H9 (cell line): Measurements from ENCODE around the gene TNPO2. TPM values are rescaled to one million over a fixed set of nuclear protein-coding genes. Genes with fewer than 3 reads are reported as not detected.

Source experiments
- DNase-seq: peaks from one replicate; pipeline ENCODE4 v3.0.0-alpha.2; 2017
- H2AFZ ChIP-seq: one replicate; pipeline ENCODE4 v1.6.1; 2013; ENCODE audit warnings: mild to moderate bottlenecking, low read length, control low read depth, moderate library complexity
- H2AK5ac ChIP-seq: 2 replicates; pipeline ENCODE4 v1.6.1; 2013; ENCODE audit warnings: low read length, control low read depth, mixed read lengths; ENCODE audit not compliant: insufficient read length
- H2BK120ac ChIP-seq: one replicate; pipeline ENCODE4 v1.6.1; 2013; ENCODE audit warnings: low read depth, mild to moderate bottlenecking, low read length, control low read depth, inconsistent platforms; ENCODE audit not compliant: poor library complexity, severe bottlenecking
- H2BK12ac ChIP-seq: 2 replicates; pipeline ENCODE4 v1.6.1; 2013; ENCODE audit warnings: low read length, control low read depth, mixed read lengths, low read depth; ENCODE audit not compliant: insufficient read length
- H2BK15ac ChIP-seq: 2 replicates; pipeline ENCODE4 v1.6.1; 2013; ENCODE audit warnings: low read depth, low read length, control low read depth
- H2BK20ac ChIP-seq: one replicate; pipeline ENCODE4 v1.6.1; 2013; ENCODE audit warnings: low read depth, mild to moderate bottlenecking, low read length, control low read depth, inconsistent platforms; ENCODE audit not compliant: poor library complexity, severe bottlenecking
- H2BK5ac ChIP-seq: 2 replicates; pipeline ENCODE4 v1.6.1; 2013; ENCODE audit warnings: low read length, control low read depth, mixed read lengths; ENCODE audit not compliant: insufficient read length
- H3K14ac ChIP-seq: 2 replicates; pipeline ENCODE4 v1.6.1; 2013; ENCODE audit warnings: low read length, control low read depth; ENCODE audit not compliant: insufficient read depth
- H3K18ac ChIP-seq: 2 replicates; pipeline ENCODE4 v1.6.1; 2013; ENCODE audit warnings: low read depth, mild to moderate bottlenecking, mixed read lengths, low read length, control low read depth; ENCODE audit not compliant: insufficient read length
- H3K23ac ChIP-seq: 2 replicates; pipeline ENCODE4 v1.6.1; 2013; ENCODE audit warnings: low read length, control low read depth, mixed read lengths, low read depth; ENCODE audit not compliant: insufficient read length
- H3K23me2 ChIP-seq: 2 replicates; pipeline ENCODE4 v1.6.1; 2013; ENCODE audit warnings: low read depth, mild to moderate bottlenecking, mixed read lengths, low read length, control low read depth; ENCODE audit not compliant: insufficient read length, poor library complexity, severe bottlenecking
- H3K27ac ChIP-seq: 2 replicates; pipeline ENCODE4 v1.5.1; 2013; ENCODE audit warnings: low read length, control low read depth, mixed read lengths, low read depth; ENCODE audit not compliant: insufficient read length
- H3K27me3 ChIP-seq: 2 replicates; pipeline ENCODE4 v1.6.1; 2013; ENCODE audit warnings: low read length, control low read depth, inconsistent platforms; ENCODE audit not compliant: insufficient read depth
- H3K4ac ChIP-seq: 2 replicates; pipeline ENCODE4 v1.6.1; 2013; ENCODE audit warnings: low read depth, mild to moderate bottlenecking, control low read depth, inconsistent platforms, low read length, moderate library complexity
- H3K4me1 ChIP-seq: 2 replicates; pipeline ENCODE4 v1.6.1; 2013; ENCODE audit warnings: low read length, control low read depth, inconsistent platforms; ENCODE audit not compliant: insufficient read depth
- H3K4me2 ChIP-seq: 2 replicates; pipeline ENCODE4 v1.6.1; 2013; ENCODE audit warnings: low read length, control low read depth, mixed read lengths; ENCODE audit not compliant: insufficient read length, insufficient read depth
- H3K56ac ChIP-seq: 2 replicates; pipeline ENCODE4 v1.6.1; 2013; ENCODE audit warnings: low read depth, mild to moderate bottlenecking, mixed read lengths, low read length, control low read depth; ENCODE audit not compliant: insufficient read length
- H3K79me1 ChIP-seq: 2 replicates; pipeline ENCODE4 v1.6.1; 2013; ENCODE audit warnings: low read depth, mild to moderate bottlenecking, moderate library complexity, low read length, control low read depth, inconsistent platforms; ENCODE audit not compliant: insufficient read depth, poor library complexity, severe bottlenecking
- H3K79me2 ChIP-seq: 2 replicates; pipeline ENCODE4 v1.6.1; 2013; ENCODE audit warnings: low read length, control low read depth, inconsistent platforms; ENCODE audit not compliant: insufficient read depth
- H3K9ac ChIP-seq: 2 replicates; pipeline ENCODE4 v1.6.1; 2013; ENCODE audit warnings: low read length, control low read depth, mixed read lengths; ENCODE audit not compliant: insufficient read length; ENCODE audit errors: extremely low read depth
- H3K9me3 ChIP-seq: one replicate; pipeline ENCODE4 v1.6.1; 2013; ENCODE audit warnings: low read depth, low read length, inconsistent platforms; ENCODE audit not compliant: control insufficient read depth
- H3T11ph ChIP-seq: one replicate; pipeline ENCODE4 v1.6.1; 2013; ENCODE audit warnings: mild to moderate bottlenecking, low read length, control low read depth, inconsistent platforms
- H4K20me1 ChIP-seq: one replicate; pipeline ENCODE4 v1.6.1; 2013; ENCODE audit not compliant: control insufficient read depth, insufficient read length, insufficient read depth
- H4K5ac ChIP-seq: 2 replicates; pipeline ENCODE4 v1.6.1; 2013; ENCODE audit warnings: low read depth, mild to moderate bottlenecking, mixed read lengths, low read length, control low read depth; ENCODE audit not compliant: insufficient read length
- H4K8ac ChIP-seq: replicated peaks from 2 replicates; pipeline ENCODE4 v1.6.1; 2013; ENCODE audit warnings: low read length, control low read depth, mixed read lengths, low read depth; ENCODE audit not compliant: insufficient read length
- H4K91ac ChIP-seq: 2 replicates; pipeline ENCODE4 v1.6.1; 2013; ENCODE audit warnings: low read depth, mild to moderate bottlenecking, moderate library complexity, mixed read lengths, low read length, control low read depth; ENCODE audit not compliant: insufficient read length
- H3K27ac Mint-ChIP-seq, 3 experiments: 2 replicates in 2 of 3; 3 replicates in 1 of 3; pipeline ENCODE4 v1.8.0; 2020 to 2021; ENCODE audit warnings: mixed read lengths in 3 of 3, mild to moderate bottlenecking in 1 of 3, moderate library complexity in 1 of 3
- H3K27me3 Mint-ChIP-seq: 2 replicates; pipeline ENCODE4 v1.8.0; 2021; ENCODE audit warnings: low read depth, mild to moderate bottlenecking, moderate library complexity, mixed read lengths
- H3K36me3 Mint-ChIP-seq, 3 experiments: 2 replicates in 2 of 3; 3 replicates in 1 of 3; pipeline ENCODE4 v1.8.0; 2020 to 2021; ENCODE audit warnings: low read depth in 3 of 3, mixed read lengths in 3 of 3; ENCODE audit not compliant: insufficient read depth in 1 of 3
- H3K4me1 Mint-ChIP-seq, 2 experiments: 2 replicates each; pipeline ENCODE4 v1.8.0; 2020; ENCODE audit warnings: mixed read lengths in 2 of 2
- H3K4me3 Mint-ChIP-seq, 2 experiments: 2 replicates in 1 of 2; 3 replicates in 1 of 2; pipeline ENCODE4 v1.8.0; 2020 to 2021; ENCODE audit warnings: mild to moderate bottlenecking in 2 of 2, mixed read lengths in 2 of 2, moderate library complexity in 1 of 2
- H3K9me3 Mint-ChIP-seq, 2 experiments: 2 replicates in 1 of 2; 3 replicates in 1 of 2; pipeline ENCODE4 v1.8.0; 2020; ENCODE audit warnings: mild to moderate bottlenecking in 2 of 2, mixed read lengths in 2 of 2, moderate library complexity in 1 of 2
- WGBS: extraction: QIAGEN DNeasy Blood & Tissue Kit; methylation state at CpG from one replicate; pipeline ENCODE4 v1.1.7; 2013; ENCODE audit warnings: missing lambda C conversion rate, low lambda C conversion rate, mixed read lengths; ENCODE audit not compliant: insufficient read length; ENCODE audit errors: extremely low coverage; 5-methylcytosine and 5-hydroxymethylcytosine counted together
- total RNA-seq: library from RNA; stranded (reverse); gene quantifications from 2 replicates; pipeline ENCODE4 v1.2.1, GENCODE V29; 2021
- TF ChIP-seq, protein P1 (sequence below): fragments of 200-600 bp; sonication (generic); conservative IDR thresholded peaks from 3 replicates; pipeline ENCODE4 v1.8.0; 2021; ENCODE audit warnings: antibody characterized with exemption, mild to moderate bottlenecking

The TNPO2 gene
- total RNA-seq, 1 experiment from 2014 or later: 159 TPM

DNA sequence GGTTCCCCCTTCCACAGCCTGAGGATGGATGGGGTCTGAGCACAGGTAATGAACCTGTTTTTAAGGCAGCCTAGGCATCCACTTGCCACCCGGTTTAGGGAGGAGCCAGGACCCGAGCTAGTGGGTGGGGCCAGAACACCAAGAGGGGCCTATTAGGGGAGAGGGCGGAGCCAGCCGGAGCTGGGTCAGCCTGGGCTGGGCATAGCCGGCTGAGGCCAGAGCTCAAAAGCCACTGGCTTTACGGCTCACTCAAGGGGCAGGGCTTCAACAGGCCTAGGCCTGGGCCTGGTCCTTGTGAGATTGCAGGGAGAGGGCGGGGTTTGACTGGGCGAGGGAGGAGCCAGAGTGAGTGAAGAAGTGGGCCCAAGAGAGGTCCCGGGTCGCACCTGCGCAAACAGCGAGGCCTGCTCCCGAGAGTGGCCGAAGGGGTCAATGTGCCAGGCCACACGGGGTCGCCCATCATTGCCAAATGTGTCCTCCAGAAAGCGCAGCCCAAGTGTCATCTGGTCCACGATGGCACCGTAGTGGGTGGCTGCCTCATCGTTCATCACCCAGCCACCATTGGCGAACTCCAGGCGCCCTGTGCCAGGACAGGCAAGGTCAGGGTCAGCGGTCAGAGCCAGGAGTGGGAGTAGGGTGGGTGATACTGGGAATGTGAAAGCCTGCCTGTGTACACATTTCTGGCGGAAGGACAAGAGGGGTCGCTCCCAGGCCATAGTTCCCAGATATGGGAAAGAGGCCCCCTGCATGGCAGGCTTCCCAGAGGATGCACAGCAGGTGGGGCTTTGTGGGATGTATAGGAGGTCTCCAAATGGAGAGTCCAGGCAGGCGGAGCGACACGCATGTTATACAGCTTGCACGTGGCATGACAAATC lies 59.1 kb downstream of the TNPO2 start:
- H2BK5ac ChIP-seq: no peak overlapping the region
- H4K20me1 ChIP-seq: no peaks in the 10 kb centered on the region
- no peak overlapping the region for H2BK12ac ChIP-seq
- H3K4me1 Mint-ChIP-seq: peaks cover 21 to 38% of the 10 kb centered on the region in 2 experiments
- H3K9ac ChIP-seq: no peak overlapping the region
- no peak overlapping the region for H2AFZ ChIP-seq
- TF ChIP-seq, protein P1, sequence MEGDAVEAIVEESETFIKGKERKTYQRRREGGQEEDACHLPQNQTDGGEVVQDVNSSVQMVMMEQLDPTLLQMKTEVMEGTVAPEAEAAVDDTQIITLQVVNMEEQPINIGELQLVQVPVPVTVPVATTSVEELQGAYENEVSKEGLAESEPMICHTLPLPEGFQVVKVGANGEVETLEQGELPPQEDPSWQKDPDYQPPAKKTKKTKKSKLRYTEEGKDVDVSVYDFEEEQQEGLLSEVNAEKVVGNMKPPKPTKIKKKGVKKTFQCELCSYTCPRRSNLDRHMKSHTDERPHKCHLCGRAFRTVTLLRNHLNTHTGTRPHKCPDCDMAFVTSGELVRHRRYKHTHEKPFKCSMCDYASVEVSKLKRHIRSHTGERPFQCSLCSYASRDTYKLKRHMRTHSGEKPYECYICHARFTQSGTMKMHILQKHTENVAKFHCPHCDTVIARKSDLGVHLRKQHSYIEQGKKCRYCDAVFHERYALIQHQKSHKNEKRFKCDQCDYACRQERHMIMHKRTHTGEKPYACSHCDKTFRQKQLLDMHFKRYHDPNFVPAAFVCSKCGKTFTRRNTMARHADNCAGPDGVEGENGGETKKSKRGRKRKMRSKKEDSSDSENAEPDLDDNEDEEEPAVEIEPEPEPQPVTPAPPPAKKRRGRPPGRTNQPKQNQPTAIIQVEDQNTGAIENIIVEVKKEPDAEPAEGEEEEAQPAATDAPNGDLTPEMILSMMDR: no peak
- no peak overlapping the region for H2BK20ac ChIP-seq
- H3K4me3 Mint-ChIP-seq: peak overlapping the region; percentile 37 to 93; a peak in 4 of 5 replicates
- H3K23me2 ChIP-seq: peaks cover 17% of the 10 kb centered on the region
- no peaks in the 10 kb centered on the region for H3K9me3 ChIP-seq
- no peak overlapping the region for H3K4ac ChIP-seq
- no peak overlapping the region for H3K14ac ChIP-seq
- no peak overlapping the region for H2BK15ac ChIP-seq
- no peak overlapping the region for H3K23ac ChIP-seq
- H3K4me2 ChIP-seq: no peak overlapping the region
- DNase-seq: peak; percentile 96
- no peak overlapping the region for H3K18ac ChIP-seq
- H3K4me1 ChIP-seq: no peaks in the 10 kb centered on the region
- no peak overlapping the region for H3T11ph ChIP-seq
- no peak overlapping the region for H4K91ac ChIP-seq
- no peaks in the 10 kb centered on the region for H3K79me1 ChIP-seq
- H2BK120ac ChIP-seq: no peak overlapping the region
- H4K8ac ChIP-seq: no peak overlapping the region
- H2AK5ac ChIP-seq: no peak overlapping the region
- no peak overlapping the region for H4K5ac ChIP-seq
- peaks cover 6 to 39% (median 36%) of the 10 kb centered on the region in 3 experiments; a peak in 6 of 7 replicates for H3K36me3 Mint-ChIP-seq
- H3K27me3 ChIP-seq: no peaks in the 10 kb centered on the region
- peaks cover 2% of the 10 kb centered on the region for H3K27me3 Mint-ChIP-seq
- H3K56ac ChIP-seq: no peak overlapping the region
- peaks cover 0 to 1% of the 10 kb centered on the region in 2 experiments; a peak in 2 of 5 replicates for H3K9me3 Mint-ChIP-seq
- no CpG with 5 or more reads among the region's 29 CpGs for WGBS
- H3K27ac ChIP-seq: no peak overlapping the region
- peak overlapping the region in 1 of 3 experiments; percentile 36; a peak in 1 of 7 replicates for H3K27ac Mint-ChIP-seq
- H3K79me2 ChIP-seq: no peaks in the 10 kb centered on the region; the same call in 1 of the 2 replicates
